Neural cell (in vitro differentiated cells): ENCODE measurements around the gene OTULIN. TPM values are rescaled to one million over a fixed set of nuclear protein-coding genes. Genes with fewer than 3 reads are reported as not detected.

Experiments
- H2AFZ ChIP-seq: fragments of 200-600, 300-800 bp; sonication (generic), shearing (Covaris generic); 2 replicates; pipeline ENCODE4 v1.6.0; 2014; ENCODE audit warnings: low read depth, mild to moderate bottlenecking, antibody characterized with exemption, low read length, moderate library complexity
- H3F3A ChIP-seq: fragments of 200-600 bp; shearing (Covaris generic); 2 replicates; pipeline ENCODE4 v1.6.1; 2016; ENCODE audit warnings: mild to moderate bottlenecking, moderate library complexity, mixed read lengths, antibody characterized with exemption, low read length; ENCODE audit not compliant: insufficient read depth, poor library complexity, severe bottlenecking
- H3K27ac ChIP-seq: fragments of 200-600, 300-800 bp; sonication (generic), shearing (Covaris generic); 2 replicates; pipeline ENCODE4 v1.5.1; 2014; ENCODE audit warnings: mild to moderate bottlenecking, low read length, moderate library complexity
- H3K27me3 ChIP-seq: fragments of 300-800, 200-600 bp; sonication (generic), shearing (Covaris generic); 2 replicates; pipeline ENCODE4 v1.6.0; 2014; ENCODE audit warnings: mild to moderate bottlenecking, low read depth, low read length, moderate library complexity; ENCODE audit not compliant: insufficient read depth
- H3K36me3 ChIP-seq: fragments of 300-800, 200-600 bp; sonication (generic), shearing (Covaris generic); 2 replicates; pipeline ENCODE4 v1.5.1; 2014; ENCODE audit warnings: mild to moderate bottlenecking, antibody characterized with exemption, low read length, moderate library complexity; ENCODE audit not compliant: insufficient read depth
- H3K4me2 ChIP-seq: fragments of 300-800, 200-600 bp; sonication (generic), shearing (Covaris generic); 2 replicates; pipeline ENCODE4 v1.6.0; 2014; ENCODE audit warnings: mild to moderate bottlenecking, low read length
- H3K4me3 ChIP-seq: fragments of 300-800, 200-600 bp; sonication (generic), shearing (Covaris generic); 2 replicates; pipeline ENCODE4 v1.5.1; 2014; ENCODE audit warnings: mild to moderate bottlenecking, low read length, moderate library complexity
- H3K79me2 ChIP-seq: fragments of 200-600 bp; shearing (Covaris generic); replicated peaks from 2 replicates; pipeline ENCODE4 v1.6.0; 2014; ENCODE audit warnings: mild to moderate bottlenecking, low read length, moderate library complexity; ENCODE audit not compliant: insufficient read depth
- H3K9ac ChIP-seq: fragments of 300-800, 200-600 bp; sonication (generic), shearing (Covaris generic); 2 replicates; pipeline ENCODE4 v1.6.1; 2016; ENCODE audit warnings: mild to moderate bottlenecking, low read length, mixed read lengths
- H3K9me2 ChIP-seq: fragments of 200-600 bp; shearing (Covaris generic); 2 replicates; pipeline ENCODE4 v1.6.1; 2016; ENCODE audit warnings: mild to moderate bottlenecking, low read length, mixed read lengths; ENCODE audit not compliant: insufficient read depth
- H3K9me3 ChIP-seq: fragments of 200-600, 300-800 bp; sonication (generic), shearing (Covaris generic); 2 replicates; pipeline ENCODE4 v1.6.1; 2016; ENCODE audit warnings: mild to moderate bottlenecking, mixed run types, low read length, moderate library complexity, mixed read lengths
- H4K20me1 ChIP-seq: fragments of 200-600 bp; shearing (Covaris generic); 2 replicates; pipeline ENCODE4 v1.6.1; 2016; ENCODE audit warnings: mild to moderate bottlenecking, mixed run types; ENCODE audit not compliant: insufficient read depth
- EP300 ChIP-seq: fragments of 450-650 bp; conservative IDR thresholded peaks from 2 replicates; pipeline ENCODE4 v1.6.1; 2014; ENCODE audit warnings: antibody characterized with exemption, mild to moderate bottlenecking, moderate library complexity; ENCODE audit not compliant: poor library complexity, severe bottlenecking
- EZH2 ChIP-seq: fragments of 200-600, 300-800 bp; shearing (Covaris generic), sonication (generic); IDR thresholded peaks from 2 replicates; pipeline ENCODE4 v1.6.1; 2014; ENCODE audit warnings: antibody characterized with exemption, low read length, borderline replicate concordance, mild to moderate bottlenecking; ENCODE audit not compliant: insufficient read depth, poor library complexity, severe bottlenecking
- MXI1 ChIP-seq: fragments of 450-650 bp; conservative IDR thresholded peaks from 2 replicates; pipeline ENCODE4 v1.6.1; 2014; ENCODE audit warnings: antibody characterized with exemption, mild to moderate bottlenecking; ENCODE audit not compliant: poor library complexity, severe bottlenecking
- POLR2AphosphoS5 ChIP-seq: IDR thresholded peaks from 2 replicates; pipeline ENCODE4 v1.6.1; 2012
- RAD21 ChIP-seq: fragments of 450-650 bp; conservative IDR thresholded peaks from 2 replicates; pipeline ENCODE4 v1.6.1; 2014; ENCODE audit warnings: antibody characterized with exemption, mild to moderate bottlenecking, moderate library complexity
- SMC3 ChIP-seq: fragments of 450-650 bp; conservative IDR thresholded peaks from 2 replicates; pipeline ENCODE4 v1.6.1; 2014; ENCODE audit warnings: antibody characterized with exemption, mild to moderate bottlenecking, moderate library complexity; ENCODE audit not compliant: poor library complexity
- TAF1 ChIP-seq: IDR thresholded peaks from 2 replicates; pipeline ENCODE4 v1.6.1; 2012; ENCODE audit warnings: low read depth
- polyA minus RNA-seq: library from RNA; depleted of rRNA, polyadenylated mRNA; stranded (reverse); fragments of >200 nt; gene quantifications from 2 replicates; pipeline ENCODE4 v1.2.3, GENCODE V29; 2014
- polyA plus RNA-seq: library from polyadenylated mRNA; depleted of rRNA; stranded (reverse); fragments of >200 nt; gene quantifications from 2 replicates; pipeline ENCODE4 v1.2.3, GENCODE V29; 2014
- TF ChIP-seq, protein P1 (sequence below): fragments of 450-650 bp; IDR thresholded peaks from 2 replicates; pipeline ENCODE4 v1.5.1; 2014; ENCODE audit warnings: antibody characterized with exemption, mild to moderate bottlenecking, moderate library complexity; ENCODE audit not compliant: poor library complexity, severe bottlenecking
- TF ChIP-seq, protein P2 (sequence below): IDR thresholded peaks from 2 replicates; pipeline ENCODE4 v1.6.1; 2012; ENCODE audit warnings: borderline replicate concordance

OTULIN gene
- polyA plus RNA-seq: 12.7 and 19.9 TPM in 2 replicates
- 25.5 and 27.5 TPM in 2 replicates for polyA minus RNA-seq

DNA sequence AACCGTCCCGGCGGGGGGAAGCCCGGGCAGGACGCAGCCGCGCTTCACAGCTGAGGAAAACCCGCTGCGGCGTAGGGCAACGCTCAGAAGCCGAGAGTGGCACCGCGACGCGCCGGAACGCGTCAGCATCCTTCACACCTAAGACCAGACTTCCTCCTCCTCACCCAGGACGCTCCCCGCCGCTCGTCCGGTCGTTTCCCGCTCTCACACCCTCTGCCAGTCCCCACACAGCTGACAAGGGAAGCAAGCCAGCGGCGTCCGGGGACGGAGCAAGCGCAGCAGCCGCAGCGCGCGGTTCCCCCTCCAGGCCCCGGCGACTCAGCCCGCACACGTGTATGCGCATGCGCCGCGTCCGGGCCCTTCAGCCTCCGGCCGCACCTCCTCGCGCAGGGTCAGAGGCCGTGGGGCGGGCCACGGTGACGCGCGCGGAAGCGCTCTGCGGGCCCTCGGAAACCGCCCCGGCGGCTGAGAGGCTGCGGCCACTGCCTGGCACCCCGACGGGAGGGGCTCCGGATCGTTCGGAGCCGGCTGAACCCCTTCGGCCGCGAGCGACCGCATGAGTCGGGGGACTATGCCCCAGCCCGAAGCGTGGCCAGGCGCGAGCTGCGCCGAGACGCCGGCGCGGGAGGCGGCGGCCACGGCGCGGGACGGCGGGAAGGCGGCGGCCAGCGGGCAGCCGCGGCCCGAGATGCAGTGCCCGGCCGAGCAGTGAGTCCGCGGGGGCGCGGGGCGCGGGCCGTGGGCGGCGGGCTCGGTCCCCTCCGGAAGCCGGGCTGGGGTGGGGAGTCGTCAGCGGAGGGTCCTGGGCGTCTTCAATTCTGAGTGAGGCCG lies at the start of gene OTULIN:
Gene OTULIN (plus strand): TSS at position 449 of the 831 bp plus-strand sequence. CDS start 108 bp downstream, at position 557.
- Histone ChIP-seq H3K4me3 (peak within 1 kb of the TSS; percentile 97), H2AFZ (peak within 1 kb of the TSS; percentile 90), H3K27me3 (no peaks in the 10 kb centered on the region), H3K4me2 (peak within 1 kb of the TSS; percentile 99), H3F3A (no peaks in the 10 kb centered on the region), H3K9me3 (no peaks in the 10 kb centered on the region), H3K9me2 (no peaks in the 10 kb centered on the region), H3K79me2 (peaks cover 33% of the 10 kb centered on the region), H3K9ac (peak within 1 kb of the TSS; percentile 88), H3K27ac (peak within 1 kb of the TSS; percentile 88), H3K36me3 (no peaks in the 10 kb centered on the region), H4K20me1 (no peaks in the 10 kb centered on the region)
- TF ChIP-seq RAD21 (no peak), POLR2AphosphoS5 (peak; percentile 93), EP300 (peak; percentile 39), MXI1 (peak; percentile 80), EZH2 (no peak), TAF1 (peak; percentile 50), SMC3 (no peak)
- TF ChIP-seq, protein P1, sequence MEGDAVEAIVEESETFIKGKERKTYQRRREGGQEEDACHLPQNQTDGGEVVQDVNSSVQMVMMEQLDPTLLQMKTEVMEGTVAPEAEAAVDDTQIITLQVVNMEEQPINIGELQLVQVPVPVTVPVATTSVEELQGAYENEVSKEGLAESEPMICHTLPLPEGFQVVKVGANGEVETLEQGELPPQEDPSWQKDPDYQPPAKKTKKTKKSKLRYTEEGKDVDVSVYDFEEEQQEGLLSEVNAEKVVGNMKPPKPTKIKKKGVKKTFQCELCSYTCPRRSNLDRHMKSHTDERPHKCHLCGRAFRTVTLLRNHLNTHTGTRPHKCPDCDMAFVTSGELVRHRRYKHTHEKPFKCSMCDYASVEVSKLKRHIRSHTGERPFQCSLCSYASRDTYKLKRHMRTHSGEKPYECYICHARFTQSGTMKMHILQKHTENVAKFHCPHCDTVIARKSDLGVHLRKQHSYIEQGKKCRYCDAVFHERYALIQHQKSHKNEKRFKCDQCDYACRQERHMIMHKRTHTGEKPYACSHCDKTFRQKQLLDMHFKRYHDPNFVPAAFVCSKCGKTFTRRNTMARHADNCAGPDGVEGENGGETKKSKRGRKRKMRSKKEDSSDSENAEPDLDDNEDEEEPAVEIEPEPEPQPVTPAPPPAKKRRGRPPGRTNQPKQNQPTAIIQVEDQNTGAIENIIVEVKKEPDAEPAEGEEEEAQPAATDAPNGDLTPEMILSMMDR: peak; percentile 15
- TF ChIP-seq, protein P2, sequence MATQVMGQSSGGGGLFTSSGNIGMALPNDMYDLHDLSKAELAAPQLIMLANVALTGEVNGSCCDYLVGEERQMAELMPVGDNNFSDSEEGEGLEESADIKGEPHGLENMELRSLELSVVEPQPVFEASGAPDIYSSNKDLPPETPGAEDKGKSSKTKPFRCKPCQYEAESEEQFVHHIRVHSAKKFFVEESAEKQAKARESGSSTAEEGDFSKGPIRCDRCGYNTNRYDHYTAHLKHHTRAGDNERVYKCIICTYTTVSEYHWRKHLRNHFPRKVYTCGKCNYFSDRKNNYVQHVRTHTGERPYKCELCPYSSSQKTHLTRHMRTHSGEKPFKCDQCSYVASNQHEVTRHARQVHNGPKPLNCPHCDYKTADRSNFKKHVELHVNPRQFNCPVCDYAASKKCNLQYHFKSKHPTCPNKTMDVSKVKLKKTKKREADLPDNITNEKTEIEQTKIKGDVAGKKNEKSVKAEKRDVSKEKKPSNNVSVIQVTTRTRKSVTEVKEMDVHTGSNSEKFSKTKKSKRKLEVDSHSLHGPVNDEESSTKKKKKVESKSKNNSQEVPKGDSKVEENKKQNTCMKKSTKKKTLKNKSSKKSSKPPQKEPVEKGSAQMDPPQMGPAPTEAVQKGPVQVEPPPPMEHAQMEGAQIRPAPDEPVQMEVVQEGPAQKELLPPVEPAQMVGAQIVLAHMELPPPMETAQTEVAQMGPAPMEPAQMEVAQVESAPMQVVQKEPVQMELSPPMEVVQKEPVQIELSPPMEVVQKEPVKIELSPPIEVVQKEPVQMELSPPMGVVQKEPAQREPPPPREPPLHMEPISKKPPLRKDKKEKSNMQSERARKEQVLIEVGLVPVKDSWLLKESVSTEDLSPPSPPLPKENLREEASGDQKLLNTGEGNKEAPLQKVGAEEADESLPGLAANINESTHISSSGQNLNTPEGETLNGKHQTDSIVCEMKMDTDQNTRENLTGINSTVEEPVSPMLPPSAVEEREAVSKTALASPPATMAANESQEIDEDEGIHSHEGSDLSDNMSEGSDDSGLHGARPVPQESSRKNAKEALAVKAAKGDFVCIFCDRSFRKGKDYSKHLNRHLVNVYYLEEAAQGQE: peak; percentile 66

DNA sequence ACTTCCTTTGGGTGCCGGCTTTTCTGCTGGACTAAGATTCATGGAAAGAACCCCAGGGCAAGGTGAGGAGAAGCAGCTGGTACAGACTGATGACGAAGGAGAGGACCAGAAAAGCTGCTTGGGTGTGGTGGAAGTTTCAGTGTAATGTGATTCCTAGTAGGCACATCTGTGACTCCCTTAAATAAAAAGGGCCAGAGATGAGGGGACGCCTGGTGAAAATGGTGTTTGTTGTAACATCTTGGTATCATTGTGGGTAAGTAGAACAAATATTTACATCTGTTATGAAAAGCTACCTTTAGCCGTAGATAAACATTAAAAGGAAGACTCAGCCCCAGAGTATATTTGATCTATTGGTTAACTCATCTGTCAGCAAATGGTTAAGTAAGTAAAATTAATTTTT lies 49.2 kb upstream of the OTULIN start:
- H3K9ac ChIP-seq: no peak overlapping the region
- no peaks in the 10 kb centered on the region for H3K9me2 ChIP-seq
- H4K20me1 ChIP-seq: no peaks in the 10 kb centered on the region
- TF ChIP-seq EP300 (no peak), MXI1 (no peak), TAF1 (no peak), SMC3 (no peak), POLR2AphosphoS5 (no peak), RAD21 (no peak)
- TF ChIP-seq, protein P1: no peak
- no peak overlapping the region for H3K27ac ChIP-seq
- H3K4me2 ChIP-seq: no peak overlapping the region
- H3F3A ChIP-seq: no peaks in the 10 kb centered on the region
- H3K27me3 ChIP-seq: no peaks in the 10 kb centered on the region
- H3K9me3 ChIP-seq: no peaks in the 10 kb centered on the region
- H3K36me3 ChIP-seq: no peaks in the 10 kb centered on the region
- H3K79me2 ChIP-seq: no peaks in the 10 kb centered on the region
- H2AFZ ChIP-seq: no peak overlapping the region
- H3K4me3 ChIP-seq: no peak overlapping the region
